ENCODE measurements around the gene LSM11. TPM values are rescaled to one million over a fixed set of nuclear protein-coding genes. Genes with fewer than 3 reads are reported as not detected.

LSM11 gene
- total and polyA plus RNA-seq, 11 donors = 0.42 to 3.1 (median 1.9) TPM

GRCh38 chr5:157708866-157709265 is 34.6 kb upstream of the LSM11 start:
- Histone ChIP-seq H3K4me1 (no peaks in the 10 kb centered on the region), H3K27ac (no peak overlapping the region), H3K9me3 (no peaks in the 10 kb centered on the region), H3K36me3 (no peaks in the 10 kb centered on the region), H3K27me3 (no peaks in the 10 kb centered on the region), H3K4me3 (no peak overlapping the region)
- ATAC-seq (no peak), DNase-seq (no peak)
- intact Hi-C loops (cut with DNase I) = no loop called here
- TF ChIP-seq CTCF (IDR thresholded peaks at IDR 0.05) = no peak
- TF ChIP-seq POLR2A (IDR thresholded peaks at IDR 0.05) = no peak
- 46 to 78% (median 75%) methylated on average over 1 of the region's 1 CpG for WGBS, 4 donors

GRCh38 chr5:157709346-157709745 is 34.2 kb upstream of the LSM11 start:
- no peak overlapping the region for H3K4me3 ChIP-seq
- ATAC-seq = no peak
- no peak for DNase-seq
- H3K4me1 ChIP-seq = no peaks in the 10 kb centered on the region
- no peaks in the 10 kb centered on the region for H3K27me3 ChIP-seq
- H3K36me3 ChIP-seq = no peaks in the 10 kb centered on the region
- TF ChIP-seq CTCF (IDR thresholded peaks at IDR 0.05) (no peak), POLR2A (IDR thresholded peaks at IDR 0.05) (no peak)
- no peaks in the 10 kb centered on the region for H3K9me3 ChIP-seq
- H3K27ac ChIP-seq = no peak overlapping the region
- intact Hi-C loops (cut with DNase I) = no loop called here

- no peak for ATAC-seq
- H3K4me3 ChIP-seq = no peak overlapping the region
- H3K9me3 ChIP-seq = no peaks in the 10 kb centered on the region
- intact Hi-C loops (cut with DNase I) = loop anchor here in 6 of 10 donors (10.0 kb wide), 5 partner anchors 46 to 386 kb away; partner anchors contain the start of gene ADAM19 (in 2 of the 6)
- no peaks in the 10 kb centered on the region for H3K4me1 ChIP-seq
- TF ChIP-seq POLR2A (IDR thresholded peaks at IDR 0.05) (no peak), CTCF (IDR thresholded peaks at IDR 0.05) (no peak)
- 65 to 75% (median 67%) methylated on average over 3 of the region's 3 CpGs for WGBS, 4 donors
- no peaks in the 10 kb centered on the region for H3K27me3 ChIP-seq
- DNase-seq = no peak
- H3K27ac ChIP-seq = no peak overlapping the region
- H3K36me3 ChIP-seq = no peaks in the 10 kb centered on the region
Measured at GRCh38 chr5:157710431-157710830, 33.1 kb upstream of the LSM11 start.

GRCh38 chr5:157710882-157711281 is 32.6 kb upstream of the LSM11 start:
- Histone ChIP-seq H3K27me3 (no peaks in the 10 kb centered on the region), H3K36me3 (no peaks in the 10 kb centered on the region), H3K4me3 (no peak overlapping the region), H3K9me3 (no peaks in the 10 kb centered on the region), H3K4me1 (no peaks in the 10 kb centered on the region), H3K27ac (no peak overlapping the region)
- intact Hi-C loops (cut with DNase I) = loop anchor here in 6 of 10 donors (10.0 kb wide), 5 partner anchors 46 to 386 kb away; partner anchors contain the start of gene ADAM19 (in 2 of the 6)
- 31 to 40% (median 37%) methylated on average over 2 of the region's 2 CpGs for WGBS, 4 donors
- ATAC-seq (no peak), DNase-seq (no peak)
- TF ChIP-seq POLR2A (IDR thresholded peaks at IDR 0.05) (no peak), CTCF (IDR thresholded peaks at IDR 0.05) (no peak)
